Activated CD8-positive, alpha-beta T cell treated with anti-CD3 and anti-CD28 coated beads for 36 hours (primary cell): ENCODE measurements around the gene FOXP1. TPM values are rescaled to one million over a fixed set of nuclear protein-coding genes. Genes with fewer than 3 reads are reported as not detected.

Source experiments
- ATAC-seq: fragments of 200-7000 bp; cut with Tn5 transposase; one replicate; pipeline ENCODE4 v1.10.0; 2021; ENCODE audit warnings: mild to moderate bottlenecking, moderate library complexity
- CTCF ChIA-PET: fragments of 350-600 bp; sonication (Branson Sonifier 250); formaldehyde crosslinking; loops from one replicate; lab custom pipeline; 2021; ENCODE audit warnings: antibody characterized with exemption; lab: Charles Lee
- POLR2A ChIA-PET: fragments of 350-600 bp; sonication (Branson Sonifier 250); formaldehyde crosslinking; loops from one replicate; lab custom pipeline; 2021; ENCODE audit warnings: antibody characterized with exemption; lab: Charles Lee
- DNase-seq: peaks from one replicate; pipeline ENCODE4 v3.0.0-alpha.2; 2020
- H3K27ac Mint-ChIP-seq: one replicate; pipeline ENCODE4 v1.8.0; 2021; ENCODE audit warnings: mild to moderate bottlenecking, mixed read lengths
- H3K27me3 Mint-ChIP-seq: one replicate; pipeline ENCODE4 v1.8.0; 2021; ENCODE audit warnings: mixed read lengths
- H3K36me3 Mint-ChIP-seq: one replicate; pipeline ENCODE4 v1.8.0; 2021; ENCODE audit warnings: low read depth, mixed read lengths
- H3K4me1 Mint-ChIP-seq: one replicate; pipeline ENCODE4 v1.8.0; 2021; ENCODE audit warnings: low read depth, mixed read lengths
- H3K4me3 Mint-ChIP-seq: one replicate; pipeline ENCODE4 v1.8.0; 2021; ENCODE audit warnings: mild to moderate bottlenecking, moderate library complexity, mixed read lengths
- H3K9me3 Mint-ChIP-seq: one replicate; pipeline ENCODE4 v1.8.0; 2021; ENCODE audit warnings: mixed read lengths
- CTCF ChIP-seq: fragments of 200-600 bp; IDR thresholded peaks from one replicate; pipeline ENCODE4 v1.8.0; 2022; ENCODE audit warnings: antibody characterized with exemption, mild to moderate bottlenecking
- intact Hi-C: fragments of 100-400 bp; cut with micrococcal nuclease; formaldehyde crosslinking; loops from one replicate; pipeline ENCODE4 v1.10.0; 2022
- total RNA-seq, 2 experiments: library from RNA; stranded (reverse); gene quantifications; one replicate each; pipeline ENCODE4 v1.2.3, GENCODE V29; 2021

The FOXP1 gene
- total RNA-seq, 2 experiments from 2014 or later: 145 to 153 TPM

DNA sequence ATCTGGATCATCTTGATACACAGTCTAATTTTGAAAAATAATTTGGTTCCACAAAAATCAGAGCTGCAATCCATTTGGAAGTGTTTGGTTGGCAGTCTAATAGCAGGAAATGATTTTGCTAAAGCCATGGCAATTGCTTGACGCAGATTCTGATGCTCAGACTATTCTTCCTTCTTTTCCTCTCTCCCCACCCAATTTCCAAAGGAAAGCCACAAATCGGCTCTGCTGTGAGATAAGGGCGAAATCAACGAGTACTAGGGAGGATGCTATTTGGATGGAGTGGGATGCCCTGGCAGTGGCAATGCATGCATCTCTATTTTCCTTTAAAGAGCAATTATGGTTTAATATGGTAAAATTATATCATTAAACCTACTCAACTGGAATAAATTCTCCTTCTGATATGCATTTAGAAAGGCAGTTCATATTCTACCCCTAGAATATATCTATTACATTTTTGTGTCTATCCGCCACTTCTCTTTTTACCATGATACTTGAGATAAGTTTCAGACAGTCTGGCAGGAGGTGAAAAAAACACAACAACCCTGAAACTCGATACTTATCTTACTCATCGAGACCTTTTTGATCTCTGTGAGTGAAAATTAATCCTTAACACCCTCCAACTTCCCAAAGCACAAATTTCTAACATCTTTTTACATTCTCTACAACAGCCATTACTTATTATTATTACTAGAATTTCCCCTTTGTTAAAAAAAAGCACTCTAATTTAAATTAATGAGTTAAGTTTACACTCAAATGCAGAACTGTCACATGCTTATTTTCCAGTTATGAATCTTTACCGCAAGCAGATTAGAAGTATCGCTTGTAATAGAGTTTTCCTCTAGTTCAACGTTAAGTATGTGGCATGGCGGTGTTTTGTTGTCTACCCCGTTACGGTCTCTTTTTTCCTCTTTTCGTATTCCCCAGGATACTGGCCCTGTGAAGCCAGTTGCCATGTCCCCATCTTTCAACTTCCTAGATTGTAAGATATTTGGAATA lies 433.3 kb downstream of the FOXP1 start:
- peak; percentile 59 for ATAC-seq
- Mint-ChIP-seq H3K9me3 (no peaks in the 10 kb centered on the region), H3K4me1 (peaks cover 61% of the 10 kb centered on the region), H3K4me3 (peak overlapping the region; percentile 34), H3K27ac (peak overlapping the region; percentile 72), H3K36me3 (peaks cover 42% of the 10 kb centered on the region), H3K27me3 (no peaks in the 10 kb centered on the region)
- CTCF ChIA-PET: interaction anchor here (0.5 kb wide), 1 partner anchor 1967 kb away, joined by 3 read pairs; no protein-coding TSS in a partner anchor
- POLR2A ChIA-PET: interaction anchor here (0.7 to 3.2 kb wide), 3 partner anchors 20 to 54 kb away, joined by 3 to 18 read pairs (median 3); no protein-coding TSS in a partner anchor
- intact Hi-C loops: no loop called here
- TF ChIP-seq CTCF: no peak
- DNase-seq: no peak

GRCh38 chr3:71148455-71149060 lies 435.0 kb downstream of the FOXP1 start:
- H3K27me3 Mint-ChIP-seq: no peaks in the 10 kb centered on the region
- no peak overlapping the region for H3K4me3 Mint-ChIP-seq
- TF ChIP-seq CTCF: no peak
- ChIA-PET CTCF (no interaction called here), POLR2A (no interaction called here)
- DNase-seq (no peak), ATAC-seq (no peak)
- no peak overlapping the region for H3K27ac Mint-ChIP-seq
- intact Hi-C loops: no loop called here
- H3K36me3 Mint-ChIP-seq: peaks cover 45% of the 10 kb centered on the region
- peaks cover 61% of the 10 kb centered on the region for H3K4me1 Mint-ChIP-seq
- H3K9me3 Mint-ChIP-seq: no peaks in the 10 kb centered on the region

- no peak for ATAC-seq
- Mint-ChIP-seq H3K27me3 (no peaks in the 10 kb centered on the region), H3K9me3 (no peaks in the 10 kb centered on the region), H3K36me3 (peaks cover 39% of the 10 kb centered on the region), H3K27ac (no peak overlapping the region), H3K4me1 (peaks cover 59% of the 10 kb centered on the region), H3K4me3 (no peak overlapping the region)
- no peak for TF ChIP-seq CTCF
- intact Hi-C loops: no loop called here
- ChIA-PET CTCF (no interaction called here), POLR2A (no interaction called here)
- DNase-seq: no peak
These were observed 436.9 kb downstream of the FOXP1 start for GRCh38 chr3:71146673-71147072.

GRCh38 chr3:71145954-71146353 lies 437.6 kb downstream of the FOXP1 start:
- DNase-seq: no peak
- peak overlapping the region; percentile 12 for H3K27ac Mint-ChIP-seq
- H3K9me3 Mint-ChIP-seq: peaks cover 3% of the 10 kb centered on the region
- H3K36me3 Mint-ChIP-seq: peaks cover 40% of the 10 kb centered on the region
- no peaks in the 10 kb centered on the region for H3K27me3 Mint-ChIP-seq
- no peak overlapping the region for H3K4me3 Mint-ChIP-seq
- CTCF ChIA-PET: no interaction called here
- no peak for TF ChIP-seq CTCF
- no peak for ATAC-seq
- intact Hi-C loops: no loop called here
- peaks cover 58% of the 10 kb centered on the region for H3K4me1 Mint-ChIP-seq
- POLR2A ChIA-PET: no interaction called here
